ENCODE measurements around the gene LPCAT1. TPM values are rescaled to one million over a fixed set of nuclear protein-coding genes. Genes with fewer than 3 reads are reported as not detected.

LPCAT1 gene
- total and polyA plus RNA-seq, 2 experiments from 2014 or later: 78.0 to 255 TPM

- Mint-ChIP-seq H3K36me3 (ENCODE audit: low read depth) (peaks cover 57% of the 10 kb centered on the region), H3K27me3 (ENCODE audit: insufficient read depth, low read depth, poor library complexity) (peaks cover 42% of the 10 kb centered on the region), H3K4me1 (peaks cover 81% of the 10 kb centered on the region), H3K4me3 (peak overlapping the region; percentile 65), H3K27ac (peak overlapping the region; percentile 99), H3K9me3 (no peaks in the 10 kb centered on the region; the same call in 2 of the 3 replicates)
- Histone ChIP-seq H3K27ac (ENCODE audit: low read depth) (peak overlapping the region; percentile 99), H3K4me3 (peak overlapping the region; percentile 44; the same call in 1 of the 2 replicates), H3K9me2 (ENCODE audit: insufficient read depth) (no peaks in the 10 kb centered on the region), H3K4me2 (peak overlapping the region; percentile 75), H2AFZ (no peak overlapping the region), H3K79me2 (replicated peaks; ENCODE audit: insufficient read depth) (peaks cover 88% of the 10 kb centered on the region), H3K4me1 (ENCODE audit: insufficient read depth) (peaks cover 63% of the 10 kb centered on the region), H3K36me3 (ENCODE audit: insufficient read depth) (peaks cover 13% of the 10 kb centered on the region), H4K20me1 (replicated peaks; ENCODE audit: insufficient read depth) (peaks cover 15% of the 10 kb centered on the region), H3K27me3 (ENCODE audit: insufficient read depth) (no peaks in the 10 kb centered on the region), H3F3A (replicated peaks; ENCODE audit: low read depth) (peaks cover 31% of the 10 kb centered on the region)
- DNase-seq (ENCODE audit: low spot score) (peak; percentile 43), ATAC-seq (peak; percentile 38)
- TF ChIP-seq EZH2 (IDR thresholded peaks at IDR 0.05; ENCODE audit: low read depth, unreplicated experiment) (no peak), NANOG (IDR thresholded peaks at IDR 0.05; ENCODE audit: borderline replicate concordance) (no peak), ZNF462 (CRISPR knock-in tag; IDR thresholded peaks at IDR 0.05) (no peak), CTCF (conservative IDR thresholded peaks at IDR 0.05; ENCODE audit: low read depth in 2 of 2) (no peak), EZH2phosphoT487 (IDR thresholded peaks at IDR 0.05; ENCODE audit: unreplicated experiment) (no peak), REST (IDR thresholded peaks at IDR 0.05; ENCODE audit: unreplicated experiment) (no peak), CREB1 (CRISPR knock-in tag; IDR thresholded peaks at IDR 0.05; ENCODE audit: low read depth) (no peak), ETS1 (IDR thresholded peaks at IDR 0.05) (no peak), POLR2AphosphoS5 (IDR thresholded peaks at IDR 0.05; ENCODE audit: low read depth) (no peak), STAT1 (IDR thresholded peaks at IDR 0.05; ENCODE audit: unreplicated experiment) (no peak), ZNF114 (CRISPR knock-in tag; IDR thresholded peaks at IDR 0.05) (no peak), JUNB (IDR thresholded peaks at IDR 0.05; ENCODE audit: unreplicated experiment) (no peak), ZNF331 (CRISPR knock-in tag; IDR thresholded peaks at IDR 0.05; ENCODE audit: low read depth) (no peak)
Measured at GRCh38 chr5:1515311-1515920, 8.3 kb downstream of the LPCAT1 start.

Data from GM23338 (cell line).